Glutamatergic neuron (in vitro differentiated cells): ENCODE results near the gene STC2. TPM values are rescaled to one million over a fixed set of nuclear protein-coding genes. Genes with fewer than 3 reads are reported as not detected.

Experiments used
- DNase-seq: peaks from one replicate; pipeline ENCODE4 v3.0.0; 2022
- H3K27ac Mint-ChIP-seq: one replicate; pipeline ENCODE4 v1.8.0; 2020; ENCODE audit warnings: mild to moderate bottlenecking, mixed read lengths, inconsistent platforms; ENCODE audit not compliant: unreplicated experiment
- H3K27me3 Mint-ChIP-seq: one replicate; pipeline ENCODE4 v1.8.0; 2020; ENCODE audit warnings: mild to moderate bottlenecking, moderate library complexity, mixed read lengths, inconsistent platforms; ENCODE audit not compliant: unreplicated experiment
- H3K36me3 Mint-ChIP-seq: one replicate; pipeline ENCODE4 v1.8.0; 2020; ENCODE audit warnings: mild to moderate bottlenecking, mixed read lengths, inconsistent platforms; ENCODE audit not compliant: unreplicated experiment
- H3K4me1 Mint-ChIP-seq: one replicate; pipeline ENCODE4 v1.8.0; 2020; ENCODE audit warnings: mild to moderate bottlenecking, low read depth, mixed read lengths, inconsistent platforms; ENCODE audit not compliant: unreplicated experiment
- H3K4me3 Mint-ChIP-seq: one replicate; pipeline ENCODE4 v1.8.0; 2020; ENCODE audit warnings: mild to moderate bottlenecking, mixed read lengths, inconsistent platforms; ENCODE audit not compliant: unreplicated experiment
- H3K9me3 Mint-ChIP-seq: one replicate; pipeline ENCODE4 v1.8.0; 2020; ENCODE audit warnings: mild to moderate bottlenecking, moderate library complexity, mixed read lengths, inconsistent platforms; ENCODE audit not compliant: unreplicated experiment
- CTCF ChIP-seq: fragments of 200-600 bp; sonication (generic); IDR thresholded peaks from one replicate; pipeline ENCODE4 v1.5.0; 2021; ENCODE audit not compliant: partially characterized antibody, unreplicated experiment
- total RNA-seq: library from RNA; stranded (reverse); fragmentation: NEBNext Ultra II Directional; extraction: Animal tissue kit (Norgen Biotek cat#: 25700); gene quantifications from one replicate; pipeline ENCODE4 v1.2.1, GENCODE V29; 2021; ENCODE audit not compliant: unreplicated experiment

The STC2 gene
- total RNA-seq, 1 donor from 2014 or later, result 14.0 TPM

GRCh38 chr5:173331956-173332479 lies 3.8 kb upstream of the STC2 start:
- no peak overlapping the region for H3K4me3 Mint-ChIP-seq
- TF ChIP-seq CTCF, result peak; percentile 77
- no peak overlapping the region for H3K27ac Mint-ChIP-seq

GRCh38 chr5:173331287-173331686 lies 3.1 kb upstream of the STC2 start:
- no peak overlapping the region for H3K27ac Mint-ChIP-seq
- peaks cover 5% of the 10 kb centered on the region for H3K4me1 Mint-ChIP-seq
- no peak for TF ChIP-seq CTCF
- no peak for DNase-seq
- peaks cover 6% of the 10 kb centered on the region for H3K9me3 Mint-ChIP-seq
- H3K36me3 Mint-ChIP-seq, result no peaks in the 10 kb centered on the region
- H3K4me3 Mint-ChIP-seq, result no peak overlapping the region
- H3K27me3 Mint-ChIP-seq, result peaks cover 18% of the 10 kb centered on the region

More at GRCh38 chr5:173331956-173332479, 3.8 kb upstream of the STC2 start:
- Mint-ChIP-seq H3K4me1 (peaks cover 5% of the 10 kb centered on the region), H3K36me3 (no peaks in the 10 kb centered on the region), H3K27me3 (peaks cover 18% of the 10 kb centered on the region), H3K9me3 (peaks cover 6% of the 10 kb centered on the region)
- DNase-seq, result peak; percentile 88

GRCh38 chr5:173330338-173331206 lies 2.4 kb upstream of the STC2 start:
- Mint-ChIP-seq H3K27me3 (peaks cover 21% of the 10 kb centered on the region), H3K9me3 (peaks cover 6% of the 10 kb centered on the region), H3K4me3 (peak overlapping the region; percentile 75), H3K27ac (no peak overlapping the region), H3K4me1 (peaks cover 8% of the 10 kb centered on the region), H3K36me3 (no peaks in the 10 kb centered on the region)
- no peak for TF ChIP-seq CTCF
- DNase-seq, result no peak

- Mint-ChIP-seq H3K27ac (peak overlapping the region; percentile 44), H3K4me1 (peaks cover 13% of the 10 kb centered on the region)
- peak; percentile 68 for DNase-seq
Measured at GRCh38 chr5:173329491-173330337, 1.5 kb upstream of the STC2 start.

More at GRCh38 chr5:173329491-173330337, 1.5 kb upstream of the STC2 start:
- Mint-ChIP-seq H3K36me3 (no peaks in the 10 kb centered on the region), H3K27me3 (peaks cover 24% of the 10 kb centered on the region), H3K9me3 (peaks cover 6% of the 10 kb centered on the region), H3K4me3 (peak overlapping the region; percentile 99)
- TF ChIP-seq CTCF, result no peak
